Endometrial microvascular endothelial cells (primary cell): ENCODE data around the gene SH3TC1. TPM values are rescaled to one million over a fixed set of nuclear protein-coding genes. Genes with fewer than 3 reads are reported as not detected.

Experiments used
- in situ Hi-C: cut with HindIII; loops from 2 replicates; pipeline ENCODE4 v1.10.0; 2017; ENCODE audit warnings: low sequenced_read_pairs, low pct_unique_long_range_greater_than_20kb; ENCODE audit errors: inconsistent ontology term
- total RNA-seq: library from RNA; depleted of rRNA; stranded (reverse); fragments of >200 nt; gene quantifications from one replicate; pipeline ENCODE4 v1.2.3, GENCODE V29; 2015; ENCODE audit errors: inconsistent ontology term

The SH3TC1 gene
- total RNA-seq, 1 donor from 2014 or later, result 61.9 TPM

DNA sequence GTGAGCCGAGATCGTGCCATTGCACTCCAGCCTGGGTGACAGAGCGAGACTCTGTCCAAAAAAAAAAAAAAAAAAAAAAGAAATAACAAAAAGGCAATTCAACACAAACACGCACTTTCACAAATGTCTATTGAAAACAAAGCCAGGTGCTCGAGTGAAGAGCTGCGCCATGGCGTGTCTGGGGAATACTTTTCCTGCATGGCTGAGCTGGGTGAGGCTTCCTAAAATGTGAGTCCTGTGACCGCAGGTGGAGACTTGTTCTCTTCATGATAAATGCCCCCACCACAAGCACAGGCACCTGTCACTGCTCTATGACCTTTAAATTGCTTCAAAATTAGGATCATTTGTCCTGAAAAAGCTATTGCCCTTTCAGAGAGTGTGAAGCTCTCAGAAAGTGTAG lies 36.5 kb upstream of the SH3TC1 start:
- in situ Hi-C loops, result no loop called here

DNA sequence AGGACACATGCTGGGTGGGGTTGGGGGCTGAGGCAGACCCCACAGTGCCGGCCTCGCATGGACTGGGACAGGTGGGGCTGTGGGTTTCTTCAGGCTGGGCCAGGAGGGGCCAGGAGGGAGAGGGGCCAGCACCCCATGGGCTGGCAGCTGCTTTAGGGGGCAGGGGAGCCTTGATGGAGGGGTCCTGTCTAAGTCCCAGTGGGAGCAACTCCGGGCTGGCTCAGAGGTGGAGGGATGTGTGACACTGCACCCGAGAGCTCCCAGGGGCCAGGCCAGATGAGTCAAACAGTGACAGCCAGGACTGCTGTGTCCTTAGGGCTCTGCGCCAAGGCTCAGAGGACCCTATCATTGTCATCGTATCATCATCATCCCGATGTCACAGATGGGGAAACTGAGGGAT lies 36.1 kb upstream of the SH3TC1 start:
- in situ Hi-C loops, result no loop called here

DNA sequence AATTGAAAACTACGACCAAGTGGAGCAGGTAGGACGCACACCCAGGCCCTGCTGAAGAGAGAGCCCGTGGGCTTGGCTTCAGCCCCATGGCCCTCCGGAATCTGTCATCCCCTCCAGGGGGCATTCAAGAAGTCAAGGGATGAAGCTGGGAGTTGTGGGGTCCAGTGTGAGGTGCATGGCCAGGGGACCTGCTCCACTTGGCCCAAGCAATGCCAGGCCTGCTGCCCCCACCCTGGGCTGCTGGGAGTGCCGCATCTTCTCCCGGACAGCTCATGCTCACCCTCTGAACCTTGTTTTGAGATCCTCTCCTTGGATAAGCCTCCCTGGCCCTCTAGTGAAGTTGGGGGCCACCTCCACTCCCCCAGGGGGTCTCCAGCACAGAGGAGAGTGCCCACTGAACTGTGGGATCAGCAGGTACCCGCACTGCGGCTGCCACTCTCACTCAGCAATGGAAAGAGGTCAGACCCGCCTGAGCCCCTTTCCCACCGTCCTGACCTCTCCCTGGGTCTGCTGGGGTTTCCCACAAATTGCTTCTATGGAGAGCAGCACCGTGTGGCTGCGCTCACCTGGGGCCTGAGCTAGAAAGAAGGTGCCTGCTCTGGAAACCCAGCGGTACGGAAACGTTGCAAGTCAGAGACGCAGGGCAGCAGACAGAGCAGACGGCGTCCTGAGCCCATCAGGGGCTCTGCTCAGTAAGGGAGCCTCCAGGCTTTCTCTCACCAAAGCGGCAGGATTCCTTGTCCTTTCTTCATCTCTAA lies 35.5 kb upstream of the SH3TC1 start:
- in situ Hi-C loops, result no loop called here

DNA sequence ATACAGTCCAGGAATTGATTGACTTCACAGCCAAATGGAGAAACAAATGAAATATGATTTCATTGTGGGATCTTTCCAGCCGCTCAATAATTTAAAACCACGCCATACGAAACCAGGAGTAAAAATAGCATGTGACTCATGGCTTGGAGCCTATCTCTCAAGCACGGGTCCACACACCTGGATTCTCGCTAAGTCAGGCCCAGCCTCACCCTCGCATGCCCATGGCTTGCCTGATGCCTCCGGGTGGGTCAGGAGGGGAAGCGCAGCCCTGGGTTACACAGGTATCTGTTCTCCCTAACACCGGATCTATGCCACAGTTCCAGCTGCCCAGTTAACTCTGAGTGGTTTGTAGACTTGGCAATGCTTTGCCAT lies 34.9 kb upstream of the SH3TC1 start:
- in situ Hi-C loops, result no loop called here

DNA sequence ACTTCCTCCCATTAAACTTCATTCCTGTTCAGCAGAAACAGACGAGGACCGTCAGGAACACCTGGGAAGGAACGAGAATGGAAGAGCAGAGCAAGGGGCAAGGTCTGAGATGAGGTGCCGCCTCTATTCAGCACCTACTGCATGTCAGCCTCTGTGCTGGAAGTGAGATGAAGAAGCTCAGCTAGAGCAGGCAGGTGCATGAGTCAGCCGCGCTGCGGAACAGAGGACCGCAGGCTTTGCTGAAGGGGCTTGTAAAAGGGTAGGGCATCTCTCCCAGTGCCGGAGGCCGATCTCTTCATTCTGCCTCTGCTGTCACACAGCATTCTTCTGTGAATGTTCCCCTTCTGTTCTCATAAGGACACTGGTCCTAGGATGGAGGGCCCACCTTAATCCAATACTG lies 34.4 kb upstream of the SH3TC1 start:
- in situ Hi-C loops, result no loop called here

DNA sequence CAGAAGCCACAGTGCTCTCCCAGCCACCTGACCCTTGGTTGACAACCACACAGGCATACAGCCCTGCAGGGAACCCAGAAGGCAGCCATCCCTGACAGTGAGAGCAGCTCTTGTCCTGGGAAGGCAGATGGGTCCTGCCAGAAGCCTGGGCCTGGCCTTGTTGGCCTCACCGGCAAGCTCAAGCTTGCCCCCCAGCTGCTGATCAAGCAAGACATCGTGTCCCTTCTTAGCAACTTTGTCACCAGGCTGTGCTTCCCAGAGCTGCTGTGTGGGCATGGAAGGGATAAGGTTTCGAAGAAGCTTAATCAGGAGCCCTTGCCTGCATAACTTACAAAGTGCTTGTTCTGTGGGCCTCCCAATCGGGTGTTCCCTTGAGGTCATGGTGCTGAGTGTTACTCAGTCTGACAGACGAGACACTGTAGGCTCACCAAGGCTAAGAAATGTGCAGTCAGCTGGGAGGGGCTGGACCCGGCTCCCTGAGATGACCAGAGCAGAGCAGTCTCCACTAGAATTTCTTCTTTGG lies 33.7 kb upstream of the SH3TC1 start:
- in situ Hi-C loops, result no loop called here

DNA sequence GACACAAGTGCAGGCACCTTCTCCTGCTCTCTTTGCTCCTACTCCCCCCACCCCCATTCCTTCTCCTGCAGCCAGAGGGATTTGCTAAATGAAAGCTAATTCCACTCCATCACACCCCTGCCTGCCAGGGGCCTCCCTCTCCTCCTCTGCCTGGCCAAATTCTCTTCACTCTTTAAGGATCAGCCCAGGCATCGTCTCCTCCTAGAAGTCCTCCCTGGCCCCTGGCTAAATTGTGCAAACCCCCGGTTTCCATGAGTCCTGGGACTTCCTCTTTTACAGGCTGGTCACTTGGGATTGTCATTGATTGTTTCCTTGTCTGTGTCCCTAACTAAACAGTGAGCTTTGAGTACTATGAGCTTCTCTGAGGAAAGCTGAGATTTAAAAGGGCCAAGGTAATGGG lies 31.8 kb upstream of the SH3TC1 start:
- in situ Hi-C loops, result no loop called here

DNA sequence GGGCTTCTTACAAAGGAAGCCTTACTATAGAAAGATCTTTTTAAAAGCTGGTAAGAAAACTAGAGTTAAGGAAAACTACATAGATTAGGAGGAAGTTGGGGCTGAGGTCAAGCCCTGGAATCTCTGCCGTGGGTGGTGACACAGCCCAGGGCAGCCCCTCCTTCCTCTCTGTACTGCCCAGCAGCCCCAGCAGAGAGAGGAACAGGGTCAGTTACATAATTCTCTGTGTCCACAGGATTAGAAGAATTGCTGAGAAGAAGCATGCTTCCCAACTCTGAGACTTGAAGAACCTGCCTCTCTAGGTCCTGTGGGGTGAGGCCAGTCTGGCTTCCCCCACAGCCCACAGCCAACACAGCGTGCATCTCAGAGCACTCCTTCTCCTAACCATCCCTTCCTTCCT lies 31.3 kb upstream of the SH3TC1 start:
- in situ Hi-C loops, result no loop called here

DNA sequence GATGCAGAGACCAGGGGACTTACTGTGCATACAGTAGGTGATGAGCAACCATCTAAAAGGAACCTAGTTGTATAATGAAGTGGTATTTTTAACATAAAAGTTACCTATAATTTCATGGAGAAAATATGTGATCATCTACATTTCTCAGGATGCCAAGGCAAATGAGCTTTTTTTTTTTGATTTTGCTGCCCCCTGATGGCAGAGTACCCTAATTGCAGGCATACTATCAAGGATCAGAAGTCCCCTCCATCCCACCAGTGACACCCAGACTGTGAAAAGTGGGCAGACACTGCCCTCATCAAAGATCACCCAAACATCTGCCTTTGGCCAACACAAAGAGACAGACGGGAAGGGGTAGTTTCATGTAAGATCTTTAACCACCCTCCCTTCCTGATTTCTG lies 30.9 kb upstream of the SH3TC1 start:
- in situ Hi-C loops, result no loop called here

DNA sequence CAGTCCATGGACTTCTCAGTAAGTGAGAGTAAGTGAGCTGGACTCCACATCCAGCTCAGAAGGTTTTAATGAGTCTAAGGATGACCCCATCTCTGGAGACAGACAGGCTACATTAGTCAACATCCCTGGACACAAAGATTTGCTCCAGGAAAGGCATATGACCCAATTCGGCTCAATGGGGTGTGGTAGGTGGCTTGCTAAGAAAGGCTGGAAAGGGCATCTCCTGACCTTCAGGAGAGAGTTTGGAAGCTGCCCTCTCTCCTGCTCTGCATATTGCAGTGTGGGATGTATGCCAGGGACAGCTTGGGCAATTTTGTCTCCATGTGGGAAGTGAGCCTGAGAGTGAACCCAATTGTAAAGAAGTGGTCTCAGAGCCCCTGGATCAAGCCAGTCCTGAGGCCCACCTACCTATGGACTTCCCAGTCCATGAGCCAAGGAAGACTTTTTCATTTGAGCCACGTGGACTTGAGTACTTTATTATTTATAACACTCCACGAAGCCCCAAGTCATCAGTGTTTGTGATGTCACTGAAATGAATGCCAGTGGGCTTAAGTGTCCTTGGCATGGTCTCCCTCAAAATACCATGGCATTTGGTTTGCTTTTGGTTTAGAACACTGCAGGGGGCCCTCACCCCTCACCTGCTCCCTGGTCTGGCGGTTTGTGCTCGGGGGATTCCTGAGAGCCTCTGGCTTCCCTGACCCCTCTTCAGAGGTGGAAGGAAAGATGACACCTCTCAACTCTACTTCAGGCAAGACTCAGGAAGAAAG lies 30.1 kb upstream of the SH3TC1 start:
- in situ Hi-C loops, result no loop called here

DNA sequence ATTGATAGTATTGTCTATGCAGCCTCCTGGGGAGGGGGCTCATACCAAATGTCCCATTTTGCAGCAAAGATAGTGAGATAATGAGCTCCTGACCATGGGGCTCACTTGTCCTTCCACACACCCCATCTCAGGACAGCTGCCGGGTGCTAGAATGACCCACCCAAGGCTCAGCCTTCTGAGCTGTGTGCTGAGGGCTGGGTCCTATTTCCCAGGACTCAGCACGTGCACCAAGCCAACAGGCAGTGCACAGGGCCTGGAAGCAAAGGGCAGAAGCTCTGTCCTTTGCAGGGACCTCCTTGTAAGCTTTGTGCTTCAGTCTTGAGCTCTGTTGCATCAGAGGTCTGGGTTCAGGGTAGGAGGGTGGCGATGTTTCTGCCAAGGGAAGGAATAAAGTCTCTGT lies 29.3 kb upstream of the SH3TC1 start:
- in situ Hi-C loops, result no loop called here

DNA sequence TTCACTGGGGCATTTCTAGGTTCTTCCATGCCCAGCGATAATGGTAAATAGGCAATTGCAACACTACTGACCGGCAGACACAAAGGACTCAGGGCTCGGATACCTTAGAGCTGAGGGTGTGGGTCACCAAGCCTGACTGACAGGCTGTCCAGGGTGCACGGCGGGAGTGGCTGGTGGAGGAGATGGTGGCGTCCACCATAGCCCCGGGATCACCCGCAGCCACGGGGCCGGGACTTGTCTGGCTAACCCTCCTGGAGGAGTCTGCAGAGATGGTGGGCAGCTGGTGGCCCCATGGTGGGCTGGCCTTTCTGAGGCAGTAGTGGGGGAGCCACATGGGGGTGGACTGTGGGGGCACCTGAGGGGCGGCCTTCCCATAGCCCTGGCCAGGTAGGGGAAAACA lies 28.7 kb upstream of the SH3TC1 start:
- in situ Hi-C loops, result no loop called here

DNA sequence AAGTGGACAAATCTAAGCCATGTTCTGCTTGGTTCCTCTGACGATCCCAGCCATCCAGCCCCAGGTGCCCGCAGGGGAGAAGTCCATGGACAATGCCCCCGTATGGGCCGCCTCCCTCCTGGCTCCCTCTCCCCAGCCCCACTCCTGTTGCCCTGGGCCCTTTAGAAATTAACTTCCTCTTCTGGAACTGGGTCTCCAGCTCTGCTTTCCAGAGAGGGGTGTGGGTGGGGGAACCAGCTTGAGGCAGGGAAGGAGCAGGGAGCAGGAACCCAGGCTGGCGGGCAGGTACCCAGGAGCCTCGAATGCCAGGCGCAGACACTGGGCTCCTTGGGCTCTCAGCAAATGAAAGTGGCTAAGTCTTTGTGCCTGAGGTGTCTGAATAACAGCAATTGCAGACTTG lies 27.8 kb upstream of the SH3TC1 start:
- in situ Hi-C loops, result no loop called here

DNA sequence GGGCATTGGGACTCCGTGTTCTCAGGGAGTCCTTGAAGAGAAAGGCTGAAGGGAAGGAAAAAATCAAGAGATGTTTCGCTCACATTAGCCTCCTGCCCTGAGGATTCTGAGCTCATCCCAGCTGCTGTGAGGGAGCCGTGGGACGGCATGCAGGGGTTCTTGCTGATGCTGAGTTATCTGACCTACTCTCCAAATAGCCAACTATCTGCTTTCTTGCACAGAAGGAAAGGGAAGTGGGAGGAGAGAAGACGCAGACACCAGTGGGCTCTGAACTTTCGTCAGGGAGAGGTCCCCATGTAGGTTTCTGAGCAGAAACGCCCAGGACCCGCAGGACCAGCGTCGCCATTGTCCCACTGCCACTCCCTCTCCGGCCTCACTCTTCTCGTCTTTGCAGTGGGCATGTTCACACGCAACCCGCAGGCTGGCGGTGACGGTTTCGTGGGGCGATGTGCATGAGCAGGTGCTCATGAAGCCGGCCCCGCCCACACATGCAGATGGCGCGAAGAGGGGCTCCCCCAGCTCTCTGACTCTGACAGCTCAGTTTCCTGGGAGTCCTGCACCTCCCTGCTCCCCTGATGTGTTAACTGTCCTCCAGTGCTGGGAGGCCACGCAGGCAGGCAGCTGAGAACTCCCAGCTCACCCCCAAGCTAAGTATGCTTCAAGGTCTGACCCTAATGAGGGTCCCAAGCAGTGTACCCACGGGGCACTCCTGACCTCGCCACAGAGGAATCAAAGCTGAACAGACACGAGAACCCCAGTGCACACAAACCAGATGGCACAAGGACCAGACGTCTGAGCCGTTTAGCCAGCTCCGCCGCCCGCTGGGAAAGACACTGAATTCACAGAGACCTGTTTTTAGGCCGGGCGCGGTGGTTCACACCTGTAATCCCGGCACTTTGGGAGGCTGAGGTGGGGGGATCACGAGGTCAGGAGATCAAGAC lies 26.8 kb upstream of the SH3TC1 start:
- in situ Hi-C loops, result no loop called here

DNA sequence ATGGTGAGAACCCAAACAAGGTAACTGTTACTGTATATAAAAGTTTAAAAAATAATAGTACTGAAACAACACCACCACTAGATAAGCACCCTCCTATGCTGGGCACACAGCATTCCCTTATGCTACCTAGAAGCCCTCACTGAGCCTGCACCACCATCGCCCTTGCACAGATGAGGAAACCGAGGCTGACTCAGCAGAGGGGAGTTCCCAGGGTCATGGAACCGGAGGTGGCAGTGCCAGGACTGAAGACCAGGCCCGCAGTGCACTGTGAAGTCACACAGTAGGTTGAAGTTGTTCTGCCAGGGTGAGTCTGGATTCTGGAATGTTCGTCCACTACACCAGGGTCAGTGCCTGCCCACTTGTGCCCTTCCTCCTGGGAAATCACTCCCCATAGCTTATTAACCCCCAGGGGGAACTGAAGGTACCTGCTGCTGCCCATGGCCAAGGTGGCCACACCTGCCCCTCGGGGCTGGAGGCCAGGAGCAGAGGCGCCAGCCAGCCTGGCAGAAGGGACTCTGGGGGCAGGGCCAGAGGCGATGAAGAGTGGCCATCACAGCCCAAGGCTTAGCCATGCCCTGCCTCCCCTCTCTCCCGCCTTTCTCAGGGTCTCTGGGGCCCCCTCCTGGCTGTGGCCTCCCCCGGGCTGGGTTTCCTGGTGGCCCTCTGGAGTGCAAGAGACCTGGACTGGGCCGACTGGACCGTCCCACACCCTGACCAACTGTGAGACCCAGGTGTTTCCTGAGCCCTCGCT lies 25.4 kb upstream of the SH3TC1 start:
- in situ Hi-C loops, result no loop called here

DNA sequence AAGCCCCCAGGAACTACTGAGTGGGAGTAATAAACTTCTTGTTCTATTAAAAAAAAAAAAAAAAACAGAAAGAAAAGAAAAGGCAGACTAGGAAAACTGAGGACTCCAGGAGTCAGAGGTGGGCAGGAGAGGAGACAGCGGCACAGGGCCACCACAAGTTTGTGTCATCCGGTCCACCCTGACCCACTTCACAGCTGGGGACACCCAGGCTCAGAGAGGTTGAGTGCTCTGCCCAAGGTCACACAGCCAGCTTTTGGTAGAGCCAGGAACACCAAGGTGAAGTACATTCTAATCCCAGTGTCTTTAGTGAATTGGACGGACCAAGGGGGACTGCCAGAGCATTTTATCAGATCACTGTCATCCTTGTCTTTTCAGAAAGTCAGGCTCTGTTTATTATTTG lies 24.1 kb upstream of the SH3TC1 start:
- in situ Hi-C loops, result no loop called here

DNA sequence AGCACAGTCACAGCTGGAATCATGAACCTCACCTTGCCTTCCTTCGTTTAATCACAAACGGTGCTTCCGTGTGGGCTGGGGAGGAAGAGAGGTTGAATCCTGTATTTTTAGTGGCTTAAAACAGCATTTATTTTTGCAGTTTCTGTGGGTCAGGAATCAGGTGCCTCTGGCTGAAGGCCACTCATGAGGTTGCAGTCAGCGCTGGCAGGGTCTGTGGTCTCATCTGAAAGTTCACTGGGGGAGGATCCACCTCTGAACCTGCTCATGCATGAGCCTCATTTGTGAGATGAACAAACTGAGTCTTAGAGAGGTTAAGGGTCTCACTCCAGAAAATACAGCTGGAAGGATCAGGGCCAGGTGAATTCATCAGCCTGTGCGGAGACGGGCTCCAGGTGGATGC lies 23.4 kb upstream of the SH3TC1 start:
- in situ Hi-C loops, result no loop called here

DNA sequence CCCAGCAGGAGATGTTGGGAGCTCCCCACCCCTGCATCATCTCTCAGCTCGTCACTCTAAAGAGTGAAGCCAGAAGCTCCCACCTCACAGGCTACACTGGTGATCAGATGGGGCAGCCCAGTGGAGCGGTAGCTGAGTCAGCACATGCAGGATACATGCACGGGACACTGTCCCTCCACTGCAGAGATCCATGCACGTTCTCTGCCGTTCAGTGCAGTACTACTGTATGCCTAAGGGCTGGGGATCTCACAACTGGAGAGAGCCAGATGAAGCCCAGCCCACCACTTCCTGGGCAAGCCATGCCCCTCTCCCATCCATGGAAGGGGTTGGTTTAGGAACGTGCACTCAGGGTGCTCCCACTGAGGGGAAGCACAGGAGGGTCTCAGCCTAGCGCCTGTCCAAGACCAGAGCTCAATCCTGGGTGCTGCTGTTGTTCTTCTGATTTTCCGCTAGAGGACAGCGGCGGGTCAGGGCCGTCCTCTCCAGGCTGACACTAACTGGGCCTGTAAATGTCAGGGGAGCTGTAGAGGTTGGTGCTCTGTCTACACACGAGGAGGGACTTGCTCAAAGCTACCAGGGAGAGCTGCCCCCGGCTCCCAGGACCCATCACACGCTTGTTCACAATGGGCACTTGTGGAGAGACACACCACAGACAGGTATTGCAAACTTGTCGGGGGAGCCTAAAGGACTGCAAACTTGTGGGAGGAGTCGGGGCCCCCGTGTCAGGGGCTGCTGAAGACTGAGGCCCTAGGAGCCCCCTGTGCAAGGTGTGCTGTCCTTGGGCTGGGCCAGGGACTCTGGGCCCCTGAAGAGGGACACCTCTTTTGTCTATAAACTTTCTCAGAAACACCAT lies 22.3 kb upstream of the SH3TC1 start:
- in situ Hi-C loops, result no loop called here
